ENCODE results near the gene FIGNL1. TPM values are rescaled to one million over a fixed set of nuclear protein-coding genes. Genes with fewer than 3 reads are reported as not detected.

FIGNL1 gene
- total RNA-seq (2022; extraction: Qiagen RNA extraction; ENCODE audit: low read depth) = 14.3 to 21.1 TPM (median 16.3 TPM) in 5 replicates

DNA sequence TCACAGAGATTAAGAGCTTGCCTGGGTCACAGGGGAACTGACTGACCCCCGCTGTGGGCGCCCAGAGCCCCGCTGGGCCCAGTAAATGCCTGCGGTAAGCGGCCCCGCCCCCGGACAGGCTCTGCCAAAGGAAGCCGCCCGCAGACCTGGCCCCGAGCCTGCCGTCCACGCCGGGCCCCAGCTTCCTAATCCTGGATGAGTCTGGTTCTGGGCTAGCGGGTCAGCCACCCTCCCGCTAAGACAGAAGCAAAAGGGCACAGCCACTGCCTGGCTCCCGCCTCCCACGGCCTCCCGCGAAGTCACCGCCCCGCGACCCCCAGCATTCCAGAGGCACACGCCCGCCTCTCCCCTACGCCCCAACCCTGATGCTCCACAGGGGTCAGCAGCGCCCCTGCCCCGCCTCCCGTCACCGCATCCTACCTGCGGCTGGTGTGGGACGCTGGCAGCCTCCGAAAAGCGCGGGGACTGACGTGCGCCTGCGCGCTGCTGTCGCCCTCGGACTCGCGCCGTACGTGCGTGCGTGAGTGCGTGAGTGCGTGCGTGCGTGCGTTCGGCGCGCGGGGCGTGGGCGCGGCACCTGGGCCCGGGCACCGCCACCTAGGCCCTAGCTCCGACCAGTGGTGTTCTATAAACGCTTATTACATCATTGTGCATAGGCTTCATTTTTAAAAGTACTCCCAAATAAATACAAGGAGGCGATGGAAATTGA is at the start of gene FIGNL1:
TSS of gene FIGNL1 (minus strand) at position 470 of the 709 bp plus-strand sequence. CDS start 3,063 bp downstream, outside the sequence.

Other genes with a start within 250 kb of the FIGNL1 start
- not detected in 5 replicates for gene IKZF1, start 145.6 kb downstream of the FIGNL1 start, total RNA-seq (2022; extraction: Qiagen RNA extraction; ENCODE audit: low read depth)
- gene DDC, start 115.1 kb upstream of the FIGNL1 start, total RNA-seq (2022; extraction: Qiagen RNA extraction; ENCODE audit: low read depth) = 0.63 to 2.3 TPM (median 1.1 TPM) in 5 replicates